GM12873 (cell line): ENCODE measurements around the gene PYCR2.

Source experiments
- CTCF ChIP-seq: IDR thresholded peaks from 2 replicates; pipeline ENCODE4 v1.5.1; 2012; ENCODE audit warnings: low read depth, mild to moderate bottlenecking, moderate library complexity, low read length, control low read depth; ENCODE audit not compliant: insufficient read depth; ENCODE audit errors: missing control alignments

Gene PYCR2

DNA sequence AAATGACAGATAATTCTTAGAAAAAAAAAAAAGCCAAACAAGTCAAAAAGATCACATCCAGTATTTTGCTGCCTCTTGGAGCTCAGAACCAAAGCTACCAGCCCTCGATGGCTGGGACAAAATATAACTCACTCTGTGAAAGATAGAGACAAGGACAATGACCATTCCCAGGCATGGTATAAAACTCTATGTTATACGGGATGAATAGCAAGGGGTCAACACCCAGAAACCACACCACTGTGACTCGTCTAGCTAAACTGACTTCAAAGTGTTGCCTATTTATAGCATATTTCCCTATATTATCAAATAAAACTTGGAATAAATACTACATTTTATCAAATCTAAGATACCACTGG is 52.0 kb downstream of the PYCR2 start:
- TF ChIP-seq CTCF: no peak

DNA sequence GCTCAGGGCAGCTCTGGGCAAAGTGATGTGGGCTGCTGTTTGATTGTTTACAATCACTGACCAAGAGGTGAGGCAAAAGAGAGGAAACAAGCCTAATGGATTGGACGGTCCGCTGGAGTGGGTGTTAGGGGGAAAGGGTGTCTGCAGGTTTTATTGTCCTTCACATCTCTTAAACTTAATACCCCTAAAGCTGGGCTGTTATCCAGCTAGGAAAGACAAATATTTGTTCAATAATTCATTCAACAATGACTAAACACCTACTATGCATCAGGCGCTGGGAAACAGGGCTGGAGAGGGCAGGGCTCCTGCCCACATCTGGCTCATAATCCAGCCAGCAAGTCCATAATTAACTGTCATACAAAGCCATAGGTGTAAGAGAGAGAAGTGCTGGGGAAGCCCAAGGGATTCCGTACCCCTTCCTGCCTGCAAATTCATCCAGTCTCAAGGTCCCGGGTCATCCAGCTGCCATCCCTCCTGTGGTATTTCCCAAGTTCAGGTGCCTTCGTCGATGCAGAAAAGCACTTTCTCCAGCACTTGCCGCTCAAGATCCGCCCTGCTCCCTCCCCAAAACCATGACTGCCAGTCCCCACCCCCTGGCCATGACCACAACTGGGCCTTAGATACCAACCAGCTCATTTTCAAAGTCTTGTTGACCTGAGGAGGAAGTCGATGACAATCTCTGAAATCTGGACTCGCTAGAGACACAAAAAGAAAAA is 52.5 kb downstream of the PYCR2 start:
- TF ChIP-seq CTCF: no peak

GRCh38 chr1:225870911-225871310 is 53.1 kb downstream of the PYCR2 start:
- no peak for TF ChIP-seq CTCF
